C4-2B (cell line): ENCODE results near the gene FHIT.

Source experiments
- ZFX ChIP-seq: fragments of 450-650 bp; IDR thresholded peaks from 2 replicates; pipeline ENCODE4 v1.6.1; 2017
- TF ChIP-seq, protein P1 (sequence below): fragments of 450-650 bp; conservative IDR thresholded peaks from 2 replicates; pipeline ENCODE4 v1.5.1; 2017; ENCODE audit warnings: mild to moderate bottlenecking

DNA sequence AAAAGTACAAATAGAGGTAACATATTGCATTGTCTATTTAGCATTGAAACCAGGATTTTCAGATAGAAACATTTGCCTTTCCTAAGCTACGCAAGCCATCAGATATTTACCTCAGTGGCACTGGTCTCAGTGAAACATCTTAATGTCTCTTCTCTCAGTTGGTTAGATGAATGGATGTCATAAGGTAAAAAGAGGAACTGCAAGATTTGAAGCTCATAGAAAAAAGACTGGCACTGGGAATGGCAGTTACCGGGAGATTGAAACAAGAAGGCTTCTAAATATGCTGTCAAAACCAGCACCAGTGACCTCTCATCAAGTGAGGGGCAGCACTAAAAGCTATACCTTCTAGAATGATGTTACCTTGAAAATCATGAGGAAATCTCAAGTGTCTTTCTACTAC, 486.4 kb downstream of the FHIT start:
- TF ChIP-seq, protein P1, sequence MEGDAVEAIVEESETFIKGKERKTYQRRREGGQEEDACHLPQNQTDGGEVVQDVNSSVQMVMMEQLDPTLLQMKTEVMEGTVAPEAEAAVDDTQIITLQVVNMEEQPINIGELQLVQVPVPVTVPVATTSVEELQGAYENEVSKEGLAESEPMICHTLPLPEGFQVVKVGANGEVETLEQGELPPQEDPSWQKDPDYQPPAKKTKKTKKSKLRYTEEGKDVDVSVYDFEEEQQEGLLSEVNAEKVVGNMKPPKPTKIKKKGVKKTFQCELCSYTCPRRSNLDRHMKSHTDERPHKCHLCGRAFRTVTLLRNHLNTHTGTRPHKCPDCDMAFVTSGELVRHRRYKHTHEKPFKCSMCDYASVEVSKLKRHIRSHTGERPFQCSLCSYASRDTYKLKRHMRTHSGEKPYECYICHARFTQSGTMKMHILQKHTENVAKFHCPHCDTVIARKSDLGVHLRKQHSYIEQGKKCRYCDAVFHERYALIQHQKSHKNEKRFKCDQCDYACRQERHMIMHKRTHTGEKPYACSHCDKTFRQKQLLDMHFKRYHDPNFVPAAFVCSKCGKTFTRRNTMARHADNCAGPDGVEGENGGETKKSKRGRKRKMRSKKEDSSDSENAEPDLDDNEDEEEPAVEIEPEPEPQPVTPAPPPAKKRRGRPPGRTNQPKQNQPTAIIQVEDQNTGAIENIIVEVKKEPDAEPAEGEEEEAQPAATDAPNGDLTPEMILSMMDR, result no peak
- TF ChIP-seq ZFX, result no peak
